H1 (cell line): ENCODE measurements around the gene IFT81.

Experiments used
- CTCF ChIP-seq, 3 experiments: IDR thresholded peaks; 1 replicate in 2 of 3; 2 replicates in 1 of 3; pipeline versions ENCODE4 v1.5.1 to v1.6.1; 2011; ENCODE audit warnings: low read length in 3 of 3, mild to moderate bottlenecking in 3 of 3, inconsistent platforms in 2 of 3, low read depth in 1 of 3, moderate library complexity in 1 of 3; ENCODE audit not compliant: insufficient read depth in 1 of 3; ENCODE audit errors: control extremely low read depth in 1 of 3
- EP300 ChIP-seq, 2 experiments: IDR thresholded peaks; 1 replicate in 1 of 2; 2 replicates in 1 of 2; pipeline ENCODE4 v1.6.1; 2011 to 2012; ENCODE audit warnings: low read depth in 2 of 2, low read length in 2 of 2, mild to moderate bottlenecking in 2 of 2, borderline replicate concordance in 1 of 2, inconsistent platforms in 1 of 2, moderate library complexity in 1 of 2
- EZH2 ChIP-seq: fragments of 200-600 bp; sonication (generic); IDR thresholded peaks from 2 replicates; pipeline ENCODE4 v1.7.1; 2012; ENCODE audit warnings: low read depth, mild to moderate bottlenecking, moderate library complexity, low read length, inconsistent platforms; ENCODE audit not compliant: severe bottlenecking
- JUND ChIP-seq: IDR thresholded peaks from 2 replicates; pipeline ENCODE4 v1.6.1; 2011; ENCODE audit warnings: mild to moderate bottlenecking, improper control_type of control experiment, low read length
- POLR2A ChIP-seq, 2 experiments: IDR thresholded peaks; 1 replicate in 1 of 2; 2 replicates in 1 of 2; pipeline ENCODE4 v1.6.1; 2011; ENCODE audit warnings: low read depth in 2 of 2, low read length in 2 of 2, mild to moderate bottlenecking in 2 of 2; ENCODE audit errors: control extremely low read depth in 1 of 2
- POLR2AphosphoS5 ChIP-seq: IDR thresholded peaks from 2 replicates; pipeline ENCODE4 v1.6.1; 2011; ENCODE audit warnings: low read depth, low read length
- RNF2 ChIP-seq: fragments of 200-900, 300-1000 bp; sonication (generic); IDR thresholded peaks from 2 replicates; pipeline ENCODE4 v1.7.1; 2016; ENCODE audit warnings: borderline replicate concordance, low read depth, mild to moderate bottlenecking, antibody characterized with exemption, low read length; ENCODE audit not compliant: poor library complexity, severe bottlenecking; ENCODE audit errors: missing control alignments
- USF2 ChIP-seq: IDR thresholded peaks from 2 replicates; pipeline ENCODE4 v1.6.1; 2011; ENCODE audit warnings: low read length, improper control_type of control experiment

GRCh38 chr12:110171186-110171538 is 47.0 kb downstream of the IFT81 start:
- no peak for TF ChIP-seq CTCF (IDR thresholded peaks at IDR 0.05; ENCODE audit: control extremely low read depth in 1 of 3, insufficient read depth in 1 of 3, low read depth in 1 of 3, low read length in 3 of 3)
- TF ChIP-seq POLR2AphosphoS5, result no peak
- no peak for TF ChIP-seq POLR2A (IDR thresholded peaks at IDR 0.05; ENCODE audit: control extremely low read depth in 1 of 2, low read depth in 2 of 2, low read length in 2 of 2)
- TF ChIP-seq EZH2, result no peak
- no peak for TF ChIP-seq USF2
- no peak for TF ChIP-seq EP300 (IDR thresholded peaks at IDR 0.05; ENCODE audit: borderline replicate concordance in 1 of 2, low read depth in 2 of 2, low read length in 2 of 2)
- no peak for TF ChIP-seq JUND
- no peak for TF ChIP-seq RNF2
